Large intestine (tissue), 3 donors: Measurements from ENCODE around the gene ITIH3. TPM values are rescaled to one million over a fixed set of nuclear protein-coding genes. Genes with fewer than 3 reads are reported as not detected.
"Not testable (repeated sequence)": the region's sequence is repeated elsewhere in the genome, so short reads cannot be mapped to it uniquely, and the experiment has no call there.

Source experiments
- DNase-seq, 2 donors: peaks; one replicate each; pipeline versions ENCODE4 v3.0.0 to v3.0.0-alpha.2; 2013
- H3K27ac ChIP-seq: one replicate; pipeline ENCODE4 v1.5.1; 2013; ENCODE audit warnings: low read length
- H3K27me3 ChIP-seq: 2 replicates; pipeline ENCODE4 v1.6.1; 2013; ENCODE audit warnings: low read length; ENCODE audit not compliant: control insufficient read depth, insufficient read depth
- H3K36me3 ChIP-seq: 2 replicates; pipeline ENCODE4 v1.6.1; 2013; ENCODE audit warnings: low read length; ENCODE audit not compliant: control insufficient read depth, insufficient read depth
- H3K4me1 ChIP-seq: one replicate; pipeline ENCODE4 v1.6.1; 2013; ENCODE audit warnings: low read length; ENCODE audit not compliant: control insufficient read depth, insufficient read depth
- H3K4me3 ChIP-seq: one replicate; pipeline ENCODE4 v1.5.1; 2013; ENCODE audit warnings: low read length
- H3K9me3 ChIP-seq: one replicate; pipeline ENCODE4 v1.6.1; 2013; ENCODE audit warnings: mild to moderate bottlenecking, low read depth, low read length, moderate library complexity; ENCODE audit not compliant: control insufficient read depth
- WGBS: methylation state at CpG from one replicate; pipeline ENCODE4 v1.1.5; 2013; ENCODE audit warnings: low lambda C conversion rate; ENCODE audit not compliant: insufficient coverage; 5-methylcytosine and 5-hydroxymethylcytosine counted together
- polyA plus RNA-seq: library from polyadenylated mRNA; unstranded; fragments of 120-200 nt; gene quantifications from one replicate; pipeline ENCODE4 v1.2.1, GENCODE V29; 2013

Gene ITIH3
- polyA plus RNA-seq, 1 donor = 5.3 TPM

DNA sequence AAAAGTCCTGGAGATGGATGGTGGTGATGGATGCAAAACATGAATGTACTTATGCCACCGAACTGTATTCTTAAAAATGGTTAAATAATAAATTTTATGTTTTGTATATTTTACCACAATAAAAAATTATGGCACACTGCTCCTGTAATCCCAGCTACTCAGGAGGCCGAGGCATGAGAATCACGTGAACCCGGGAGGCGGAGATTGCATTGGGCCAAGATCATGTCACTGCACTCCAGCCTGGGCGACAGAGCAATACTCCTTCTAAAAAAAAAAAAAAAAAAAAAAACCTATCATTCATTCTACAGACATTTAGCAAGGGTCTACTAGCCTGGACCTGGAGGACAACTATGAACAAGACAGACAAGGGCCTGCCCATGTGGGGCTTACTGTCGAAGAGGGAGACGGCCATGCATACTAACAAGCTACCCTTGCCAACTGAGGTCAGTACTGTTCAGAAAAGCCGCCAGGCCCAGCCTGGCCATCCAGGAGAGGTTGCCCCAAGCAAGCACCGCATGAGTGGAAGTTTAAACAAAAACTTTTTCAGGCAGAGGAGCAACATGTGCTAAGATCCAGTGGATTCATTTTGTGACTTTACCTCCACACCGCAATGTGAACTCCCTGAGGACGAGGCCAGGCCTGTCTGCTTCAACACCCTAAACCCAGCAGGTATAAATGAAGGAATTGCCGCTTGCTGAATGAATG, 21.1 kb upstream of the ITIH3 start:
- Histone ChIP-seq H3K36me3 (no peaks in the 10 kb centered on the region), H3K27ac (no peak overlapping the region), H3K9me3 (no peaks in the 10 kb centered on the region), H3K4me1 (peaks cover 37% of the 10 kb centered on the region), H3K27me3 (no peaks in the 10 kb centered on the region), H3K4me3 (no peak overlapping the region)
- 90% methylated on average over 2 of the region's 13 CpGs for WGBS
- DNase-seq = no peak

DNA sequence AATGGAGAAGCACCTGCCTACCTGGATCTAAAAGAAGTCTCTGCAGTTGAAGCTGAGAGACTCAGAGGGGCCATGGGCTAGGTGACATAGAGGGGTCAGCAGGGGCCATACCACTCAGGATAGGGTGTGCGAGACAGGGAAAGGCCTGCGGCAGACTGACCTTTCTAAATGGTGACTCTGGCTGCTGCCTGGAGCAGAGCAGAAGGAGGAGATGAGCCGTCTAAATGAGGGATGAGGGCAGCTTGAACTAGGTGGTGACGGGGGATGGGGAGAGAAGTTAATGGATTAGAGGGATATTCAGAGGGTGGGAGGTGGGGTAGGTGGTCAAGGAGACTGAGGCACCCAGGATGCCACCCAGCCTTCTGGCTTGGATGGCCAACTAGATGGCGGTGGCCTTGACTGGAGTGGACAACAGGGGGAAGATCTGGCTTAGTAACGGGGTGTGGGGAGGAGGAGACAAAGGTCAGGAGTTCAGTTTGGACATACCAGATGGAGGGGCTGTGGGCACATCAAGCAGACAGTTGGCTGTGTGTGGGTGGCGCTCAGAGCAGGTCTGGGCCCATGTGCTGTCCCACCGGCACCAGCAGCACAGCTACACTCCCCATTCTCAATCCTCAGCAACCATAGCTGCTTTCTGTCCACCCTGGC, 20.4 kb upstream of the ITIH3 start:
- no peak for DNase-seq
- Histone ChIP-seq H3K36me3 (no peaks in the 10 kb centered on the region), H3K27me3 (no peaks in the 10 kb centered on the region), H3K4me1 (peaks cover 37% of the 10 kb centered on the region), H3K9me3 (no peaks in the 10 kb centered on the region), H3K4me3 (no peak overlapping the region), H3K27ac (peak overlapping the region; percentile 73)
- WGBS = 70% methylated on average over 2 of the region's 8 CpGs

- Histone ChIP-seq H3K36me3 (no peaks in the 10 kb centered on the region), H3K9me3 (no peaks in the 10 kb centered on the region), H3K27ac (peak overlapping the region; percentile 73), H3K27me3 (no peaks in the 10 kb centered on the region), H3K4me1 (peaks cover 35% of the 10 kb centered on the region), H3K4me3 (no peak overlapping the region)
- peak; percentile 64 to 82 for DNase-seq
- 0% methylated on average over 1 of the region's 6 CpGs for WGBS
Observed at GRCh38 chr3:52774901-52775864, 19.4 kb upstream of the ITIH3 start.

GRCh38 chr3:52775877-52776276, 18.7 kb upstream of the ITIH3 start:
- Histone ChIP-seq H3K27me3 (no peaks in the 10 kb centered on the region), H3K36me3 (no peaks in the 10 kb centered on the region), H3K27ac (peak overlapping the region; percentile 73), H3K9me3 (no peaks in the 10 kb centered on the region), H3K4me3 (no peak overlapping the region), H3K4me1 (peaks cover 35% of the 10 kb centered on the region)
- no CpG with 5 or more reads among the region's 8 CpGs for WGBS
- DNase-seq = peak in 1 of 2 donors; percentile 63

DNA sequence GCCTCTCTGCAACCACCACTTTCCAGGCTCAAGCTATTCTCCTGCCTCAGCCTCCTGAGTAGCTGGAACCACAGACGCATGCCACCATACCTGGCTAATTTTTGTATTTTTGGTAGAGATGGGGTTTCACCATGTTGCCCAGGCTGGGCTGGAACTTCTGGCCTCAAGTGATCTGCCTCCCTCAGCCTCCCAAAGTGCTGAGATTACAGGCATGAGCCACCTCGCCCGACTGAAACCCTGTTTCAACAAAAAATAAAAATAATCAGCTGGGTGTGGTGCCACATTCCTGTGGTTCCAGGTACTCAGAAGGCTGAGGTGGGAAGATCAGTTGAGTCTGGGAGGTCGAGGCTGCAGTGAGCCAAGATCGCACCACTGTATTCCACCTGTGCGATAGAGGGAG, 18.1 kb upstream of the ITIH3 start:
- Histone ChIP-seq H3K4me1 (peaks cover 33% of the 10 kb centered on the region), H3K27ac (peak overlapping the region; percentile 73)
- not testable (repeated sequence) for H3K4me3 ChIP-seq, H3K9me3 ChIP-seq, H3K36me3 ChIP-seq, DNase-seq, H3K27me3 ChIP-seq
- no CpG with 5 or more reads among the region's 6 CpGs for WGBS

GRCh38 chr3:52777127-52777958, 17.3 kb upstream of the ITIH3 start, which contains the start of gene ITIH1:
Gene ITIH1, plus strand, starts transcription at chr3:52777599. Its CDS starts 17 bp downstream, at chr3:52777616.
- no peak for DNase-seq
- peaks cover 4% of the 10 kb centered on the region for H3K27me3 ChIP-seq
- no CpG with 5 or more reads among the region's 12 CpGs for WGBS

GRCh38 chr3:52777959-52778805, 16.4 kb upstream of the ITIH3 start:
- H3K27me3 ChIP-seq = peaks cover 4% of the 10 kb centered on the region
- H3K9me3 ChIP-seq = no peaks in the 10 kb centered on the region
- peaks cover 30% of the 10 kb centered on the region for H3K4me1 ChIP-seq
- no CpG with 5 or more reads among the region's 17 CpGs for WGBS
- H3K36me3 ChIP-seq = no peaks in the 10 kb centered on the region
- H3K27ac ChIP-seq = no peak overlapping the region
- H3K4me3 ChIP-seq = no peak overlapping the region
- no peak for DNase-seq

More at GRCh38 chr3:52777127-52777958, 17.3 kb upstream of the ITIH3 start, which contains the start of gene ITIH1:
- no peaks in the 10 kb centered on the region for H3K9me3 ChIP-seq
- peaks cover 30% of the 10 kb centered on the region for H3K4me1 ChIP-seq
- H3K27ac ChIP-seq = peak within 1 kb of the TSS; percentile 73
- H3K36me3 ChIP-seq = no peaks in the 10 kb centered on the region
- no peak within 1 kb of the TSS for H3K4me3 ChIP-seq

DNA sequence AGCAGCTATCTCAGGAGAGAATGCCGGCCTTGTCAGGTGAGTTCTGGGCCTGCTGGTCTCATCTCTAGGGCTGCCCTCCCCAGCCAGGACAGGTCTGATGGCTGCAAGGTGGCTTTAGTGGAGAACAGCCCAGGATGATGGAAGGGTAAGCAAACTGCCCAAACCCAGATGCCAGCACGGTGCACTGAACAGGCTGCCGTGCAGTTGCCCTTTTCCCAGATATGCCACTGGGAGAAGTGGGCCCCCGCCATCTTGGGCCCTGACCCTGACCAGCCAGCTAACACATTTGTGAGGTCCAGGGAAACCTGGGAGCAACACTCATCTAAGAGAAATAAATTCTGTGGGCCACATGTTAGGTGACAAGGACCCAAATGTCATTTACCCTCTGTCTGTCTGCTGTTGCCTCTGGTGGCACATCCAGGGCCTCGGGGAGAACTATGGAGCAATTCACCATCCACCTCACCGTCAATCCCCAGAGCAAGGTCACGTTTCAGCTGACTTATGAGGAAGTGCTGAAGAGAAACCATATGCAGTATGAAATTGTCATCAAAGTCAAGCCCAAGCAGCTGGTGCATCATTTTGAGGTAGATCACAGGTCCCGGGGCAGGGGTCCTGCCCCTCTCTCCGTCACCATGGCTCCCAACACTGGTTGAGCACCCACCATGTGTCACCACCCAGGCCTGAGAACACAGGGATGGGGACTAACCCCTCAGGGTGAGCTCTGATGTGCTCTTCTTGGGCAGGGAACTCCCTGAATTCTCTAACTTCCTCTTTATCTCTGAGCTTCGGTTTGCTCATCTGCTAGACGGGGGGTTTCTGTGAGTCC, 15.4 kb upstream of the ITIH3 start:
- Histone ChIP-seq H3K9me3 (no peaks in the 10 kb centered on the region), H3K4me1 (peaks cover 30% of the 10 kb centered on the region), H3K36me3 (no peaks in the 10 kb centered on the region), H3K4me3 (no peak overlapping the region), H3K27ac (no peak overlapping the region), H3K27me3 (peaks cover 4% of the 10 kb centered on the region)
- no CpG with 5 or more reads among the region's 11 CpGs for WGBS
- no peak for DNase-seq
